ENCODE data around the gene ACO1. TPM values are rescaled to one million over a fixed set of nuclear protein-coding genes. Genes with fewer than 3 reads are reported as not detected.

ACO1 gene
- 3.5 TPM for polyA plus RNA-seq (2012; ENCODE audit: low read depth, missing spikeins)

- FAIRE-seq (peak; percentile 96), DNase-seq (ENCODE audit: insufficient read length, low spot score) (peak; percentile 83)
- TF ChIP-seq POLR2AphosphoS5 (IDR thresholded peaks at IDR 0.05; ENCODE audit: low read depth, low read length) (no peak), TAF1 (IDR thresholded peaks at IDR 0.05; ENCODE audit: low read depth, low read length) (no peak), POU2F2 (IDR thresholded peaks at IDR 0.05; ENCODE audit: low read depth, low read length) (no peak), SPI1 (IDR thresholded peaks at IDR 0.05; ENCODE audit: low read depth, low read length) (no peak), PAX5 (IDR thresholded peaks at IDR 0.05; ENCODE audit: insufficient read depth, low read length, severe bottlenecking) (no peak), POLR2A (IDR thresholded peaks at IDR 0.05; ENCODE audit: low read depth, low read length) (no peak)
Measured at GRCh38 chr9:32384364-32385151, at the start of gene ACO1. TSS of gene ACO1 (plus strand) at chr9:32384643. CDS start at chr9:32405507, 20,864 bp downstream.

DNA sequence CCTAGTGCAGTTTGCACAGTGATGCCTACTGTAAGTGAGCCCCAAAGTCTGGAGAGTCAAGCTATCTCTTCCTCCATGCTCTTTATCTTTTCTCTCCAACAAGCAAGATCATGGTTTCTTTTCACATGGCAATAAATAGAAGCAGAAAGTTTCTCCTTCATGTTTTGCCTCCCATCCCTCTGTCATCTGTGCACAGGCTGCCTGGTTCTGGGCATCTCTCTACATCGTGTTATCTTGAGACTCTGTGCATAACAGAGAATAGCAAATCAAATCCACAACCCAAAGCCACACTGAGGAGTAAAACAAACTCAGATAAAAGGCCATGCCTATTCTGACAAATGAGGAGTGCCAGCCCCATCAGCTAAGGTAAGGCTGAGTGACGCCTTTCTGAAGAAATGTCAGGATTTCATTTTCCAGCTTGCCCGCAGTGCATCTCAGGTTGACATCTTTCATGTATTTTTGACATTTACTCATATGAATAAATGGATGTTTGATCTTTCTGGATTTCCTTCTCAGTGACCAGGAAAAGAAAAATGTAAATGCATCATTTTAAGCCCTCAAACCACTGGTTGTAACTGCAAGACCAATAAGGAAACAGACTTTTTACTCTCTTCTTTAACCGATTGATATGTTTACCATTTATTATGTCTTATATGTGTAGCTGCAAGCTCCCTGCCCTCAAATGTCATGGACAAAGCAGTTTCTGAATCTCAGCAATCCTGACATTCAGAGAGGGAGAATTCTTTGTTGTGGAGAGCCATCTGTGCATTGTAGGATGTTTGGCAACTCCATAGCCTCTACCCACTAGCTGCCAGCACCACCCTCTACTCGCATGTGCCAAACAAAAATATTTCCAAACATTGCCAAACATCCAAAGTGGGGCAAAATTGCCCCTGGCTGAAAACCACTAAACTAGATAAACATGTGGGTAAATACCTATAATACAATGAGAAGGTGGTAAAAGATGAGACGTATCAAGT lies 49.2 kb upstream of the ACO1 start:
- TF ChIP-seq SPI1 (IDR thresholded peaks at IDR 0.05; ENCODE audit: low read depth, low read length): no peak
- no peak for TF ChIP-seq TAF1 (IDR thresholded peaks at IDR 0.05; ENCODE audit: low read depth, low read length)
- no peak for TF ChIP-seq POLR2AphosphoS5 (IDR thresholded peaks at IDR 0.05; ENCODE audit: low read depth, low read length)
- TF ChIP-seq PAX5 (IDR thresholded peaks at IDR 0.05; ENCODE audit: insufficient read depth, low read length, severe bottlenecking): no peak
- no peak for TF ChIP-seq POLR2A (IDR thresholded peaks at IDR 0.05; ENCODE audit: low read depth, low read length)
- no peak for TF ChIP-seq POU2F2 (IDR thresholded peaks at IDR 0.05; ENCODE audit: low read depth, low read length)
- FAIRE-seq: no peak

GRCh38 chr9:32339424-32339823 lies 45.0 kb upstream of the ACO1 start:
- DNase-seq (ENCODE audit: insufficient read length, low spot score) (no peak), FAIRE-seq (no peak)
- TF ChIP-seq PAX5 (IDR thresholded peaks at IDR 0.05; ENCODE audit: insufficient read depth, low read length, severe bottlenecking) (no peak), POLR2AphosphoS5 (IDR thresholded peaks at IDR 0.05; ENCODE audit: low read depth, low read length) (no peak), POU2F2 (IDR thresholded peaks at IDR 0.05; ENCODE audit: low read depth, low read length) (no peak), SPI1 (IDR thresholded peaks at IDR 0.05; ENCODE audit: low read depth, low read length) (no peak), TAF1 (IDR thresholded peaks at IDR 0.05; ENCODE audit: low read depth, low read length) (no peak), POLR2A (IDR thresholded peaks at IDR 0.05; ENCODE audit: low read depth, low read length) (no peak)

More for the DNA sequence above, 49.2 kb upstream of the ACO1 start:
- no peak for DNase-seq (ENCODE audit: insufficient read length, low spot score)

DNA sequence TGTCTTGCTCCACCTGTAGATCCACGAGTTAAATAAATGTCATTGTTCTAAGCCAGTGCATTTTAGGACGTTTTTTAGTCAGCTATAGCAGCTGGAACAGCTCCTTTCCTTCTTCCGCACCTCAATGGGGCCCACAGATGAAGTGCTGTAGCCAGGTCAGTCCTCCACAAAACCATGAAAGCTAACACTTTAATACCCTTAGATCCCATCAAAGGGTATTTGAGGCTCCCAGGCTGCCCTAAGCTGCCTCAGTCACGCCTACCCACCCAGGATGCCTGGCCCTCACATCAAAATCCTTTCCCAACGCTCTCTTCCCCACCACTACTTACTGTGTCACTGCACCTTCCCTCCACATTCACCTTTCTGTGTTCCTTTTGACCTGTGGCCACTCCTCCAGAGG lies 44.1 kb upstream of the ACO1 start:
- DNase-seq (ENCODE audit: insufficient read length, low spot score): no peak
- no peak for FAIRE-seq
- no peak for TF ChIP-seq POLR2AphosphoS5 (IDR thresholded peaks at IDR 0.05; ENCODE audit: low read depth, low read length)
- no peak for TF ChIP-seq SPI1 (IDR thresholded peaks at IDR 0.05; ENCODE audit: low read depth, low read length)
- TF ChIP-seq PAX5 (IDR thresholded peaks at IDR 0.05; ENCODE audit: insufficient read depth, low read length, severe bottlenecking): no peak
- TF ChIP-seq POU2F2 (IDR thresholded peaks at IDR 0.05; ENCODE audit: low read depth, low read length): no peak
- TF ChIP-seq TAF1 (IDR thresholded peaks at IDR 0.05; ENCODE audit: low read depth, low read length): no peak
- TF ChIP-seq POLR2A (IDR thresholded peaks at IDR 0.05; ENCODE audit: low read depth, low read length): no peak

GRCh38 chr9:32344551-32345182 lies 39.8 kb upstream of the ACO1 start:
- no peak for DNase-seq (ENCODE audit: insufficient read length, low spot score)
- FAIRE-seq: no peak
- TF ChIP-seq TAF1 (IDR thresholded peaks at IDR 0.05; ENCODE audit: low read depth, low read length) (no peak), POU2F2 (IDR thresholded peaks at IDR 0.05; ENCODE audit: low read depth, low read length) (no peak), SPI1 (IDR thresholded peaks at IDR 0.05; ENCODE audit: low read depth, low read length) (no peak), PAX5 (IDR thresholded peaks at IDR 0.05; ENCODE audit: insufficient read depth, low read length, severe bottlenecking) (no peak), POLR2AphosphoS5 (IDR thresholded peaks at IDR 0.05; ENCODE audit: low read depth, low read length) (no peak), POLR2A (IDR thresholded peaks at IDR 0.05; ENCODE audit: low read depth, low read length) (no peak)

GRCh38 chr9:32345243-32345642 lies 39.2 kb upstream of the ACO1 start:
- no peak for FAIRE-seq
- no peak for TF ChIP-seq TAF1 (IDR thresholded peaks at IDR 0.05; ENCODE audit: low read depth, low read length)
- TF ChIP-seq POU2F2 (IDR thresholded peaks at IDR 0.05; ENCODE audit: low read depth, low read length): no peak
- TF ChIP-seq POLR2A (IDR thresholded peaks at IDR 0.05; ENCODE audit: low read depth, low read length): no peak
- DNase-seq (ENCODE audit: insufficient read length, low spot score): no peak

- DNase-seq (ENCODE audit: insufficient read length, low spot score) (no peak), FAIRE-seq (no peak)
- TF ChIP-seq TAF1 (IDR thresholded peaks at IDR 0.05; ENCODE audit: low read depth, low read length) (no peak), POLR2A (IDR thresholded peaks at IDR 0.05; ENCODE audit: low read depth, low read length) (no peak), POLR2AphosphoS5 (IDR thresholded peaks at IDR 0.05; ENCODE audit: low read depth, low read length) (no peak), POU2F2 (IDR thresholded peaks at IDR 0.05; ENCODE audit: low read depth, low read length) (no peak), PAX5 (IDR thresholded peaks at IDR 0.05; ENCODE audit: insufficient read depth, low read length, severe bottlenecking) (no peak), SPI1 (IDR thresholded peaks at IDR 0.05; ENCODE audit: low read depth, low read length) (no peak)
Measured at GRCh38 chr9:32347571-32347970, 36.9 kb upstream of the ACO1 start.

- DNase-seq (ENCODE audit: insufficient read length, low spot score) (no peak), FAIRE-seq (no peak)
- TF ChIP-seq POLR2AphosphoS5 (IDR thresholded peaks at IDR 0.05; ENCODE audit: low read depth, low read length): no peak
- TF ChIP-seq POLR2A (IDR thresholded peaks at IDR 0.05; ENCODE audit: low read depth, low read length): no peak
- no peak for TF ChIP-seq TAF1 (IDR thresholded peaks at IDR 0.05; ENCODE audit: low read depth, low read length)
- no peak for TF ChIP-seq POU2F2 (IDR thresholded peaks at IDR 0.05; ENCODE audit: low read depth, low read length)
- TF ChIP-seq SPI1 (IDR thresholded peaks at IDR 0.05; ENCODE audit: low read depth, low read length): no peak
- no peak for TF ChIP-seq PAX5 (IDR thresholded peaks at IDR 0.05; ENCODE audit: insufficient read depth, low read length, severe bottlenecking)
Measured at GRCh38 chr9:32348106-32348695, 36.2 kb upstream of the ACO1 start.
